NT2/D1 (cell line): ENCODE measurements around the gene FEZ2.
A peak's percentile ranks its signal among the peaks of the same experiment; 100 is the strongest.

Source experiments
- DNase-seq: peaks from one replicate; pipeline ENCODE4 v3.0.0-alpha.2; 2011; ENCODE audit warnings: low read depth, low spot score
- H3K27me3 ChIP-seq: 2 replicates; pipeline ENCODE4 v1.6.0; 2011; ENCODE audit warnings: mild to moderate bottlenecking; ENCODE audit not compliant: insufficient read length, insufficient read depth
- H3K36me3 ChIP-seq: 2 replicates; pipeline ENCODE4 v1.6.1; 2011; ENCODE audit warnings: mild to moderate bottlenecking, low read length, mixed read lengths; ENCODE audit not compliant: insufficient read depth, insufficient read length
- H3K4me1 ChIP-seq: 2 replicates; pipeline ENCODE4 v1.5.1; 2011; ENCODE audit not compliant: insufficient read depth, insufficient read length
- H3K4me3 ChIP-seq: 2 replicates; pipeline ENCODE4 v1.5.1; 2011; ENCODE audit warnings: low read depth; ENCODE audit not compliant: insufficient read length
- H3K9ac ChIP-seq: 2 replicates; pipeline ENCODE4 v1.6.0; 2011; ENCODE audit warnings: low read depth; ENCODE audit not compliant: insufficient read length
- H3K9me3 ChIP-seq: 2 replicates; pipeline ENCODE4 v1.5.1; 2011; ENCODE audit warnings: mild to moderate bottlenecking, low read length; ENCODE audit not compliant: insufficient read depth
- SUZ12 ChIP-seq: IDR thresholded peaks from 2 replicates; pipeline ENCODE4 v1.6.1; 2011; ENCODE audit not compliant: insufficient read length, insufficient read depth; ENCODE audit errors: extremely low read depth
- YY1 ChIP-seq: IDR thresholded peaks from 2 replicates; pipeline ENCODE4 v1.6.1; 2011; ENCODE audit not compliant: insufficient read length, insufficient read depth
- ZNF274 ChIP-seq: IDR thresholded peaks from 2 replicates; pipeline ENCODE4 v1.6.1; 2011; ENCODE audit warnings: mild to moderate bottlenecking, low read depth, low read length

The FEZ2 gene, protein sequence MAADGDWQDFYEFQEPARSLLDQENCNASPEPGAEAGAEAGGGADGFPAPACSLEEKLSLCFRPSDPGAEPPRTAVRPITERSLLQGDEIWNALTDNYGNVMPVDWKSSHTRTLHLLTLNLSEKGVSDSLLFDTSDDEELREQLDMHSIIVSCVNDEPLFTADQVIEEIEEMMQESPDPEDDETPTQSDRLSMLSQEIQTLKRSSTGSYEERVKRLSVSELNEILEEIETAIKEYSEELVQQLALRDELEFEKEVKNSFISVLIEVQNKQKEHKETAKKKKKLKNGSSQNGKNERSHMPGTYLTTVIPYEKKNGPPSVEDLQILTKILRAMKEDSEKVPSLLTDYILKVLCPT

DNA sequence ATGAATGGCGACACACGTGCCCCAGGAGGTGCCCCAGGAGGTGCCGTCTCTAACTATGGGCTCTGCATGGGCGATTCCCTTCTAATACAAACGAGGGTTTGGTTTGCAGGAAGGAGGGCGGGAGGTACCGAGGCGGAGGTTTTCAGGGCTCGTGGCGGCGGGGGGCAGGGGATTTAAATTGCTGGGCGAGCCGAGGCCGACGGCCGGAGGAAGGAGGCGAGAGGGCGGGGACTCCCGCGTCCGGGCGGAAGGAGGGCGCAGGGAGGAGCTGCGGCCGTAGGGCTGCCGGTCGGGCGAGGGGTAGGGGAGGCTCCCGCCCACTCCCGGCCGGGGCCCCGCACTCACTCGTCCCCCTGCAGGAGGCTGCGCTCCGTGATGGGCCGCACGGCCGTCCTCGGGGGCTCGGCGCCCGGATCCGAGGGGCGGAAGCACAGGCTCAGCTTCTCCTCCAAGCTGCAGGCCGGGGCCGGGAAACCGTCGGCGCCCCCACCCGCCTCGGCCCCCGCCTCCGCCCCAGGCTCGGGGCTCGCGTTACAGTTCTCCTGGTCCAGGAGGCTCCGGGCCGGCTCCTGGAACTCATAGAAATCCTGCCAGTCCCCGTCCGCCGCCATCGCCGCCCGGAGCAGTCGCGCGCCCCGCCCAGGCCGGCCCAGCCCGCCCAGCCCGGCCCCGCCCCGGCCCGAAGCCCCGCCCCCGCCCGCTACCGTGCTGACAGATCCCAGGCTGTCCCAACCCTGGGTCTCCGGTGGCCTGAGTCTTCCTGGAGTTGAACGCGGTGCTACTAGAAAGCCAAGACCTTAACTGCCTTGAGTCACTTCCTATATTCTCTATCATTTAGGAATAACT lies at the start of gene FEZ2:
Gene FEZ2, minus strand, starts transcription at position 637 of the 846 bp plus-strand sequence. Its CDS starts 26 bp downstream, at position 611.
- H3K36me3 ChIP-seq = peaks cover 15% of the 10 kb centered on the region
- peak; percentile 87 for DNase-seq
- H3K4me1 ChIP-seq = no peaks in the 10 kb centered on the region
- TF ChIP-seq ZNF274 (no peak), YY1 (no peak), SUZ12 (no peak)
- H3K27me3 ChIP-seq = no peaks in the 10 kb centered on the region
- H3K9me3 ChIP-seq = peaks cover 8% of the 10 kb centered on the region; the same call in 1 of the 2 replicates
- peak within 1 kb of the TSS; percentile 27 for H3K9ac ChIP-seq
- H3K4me3 ChIP-seq = peak within 1 kb of the TSS; percentile 41

DNA sequence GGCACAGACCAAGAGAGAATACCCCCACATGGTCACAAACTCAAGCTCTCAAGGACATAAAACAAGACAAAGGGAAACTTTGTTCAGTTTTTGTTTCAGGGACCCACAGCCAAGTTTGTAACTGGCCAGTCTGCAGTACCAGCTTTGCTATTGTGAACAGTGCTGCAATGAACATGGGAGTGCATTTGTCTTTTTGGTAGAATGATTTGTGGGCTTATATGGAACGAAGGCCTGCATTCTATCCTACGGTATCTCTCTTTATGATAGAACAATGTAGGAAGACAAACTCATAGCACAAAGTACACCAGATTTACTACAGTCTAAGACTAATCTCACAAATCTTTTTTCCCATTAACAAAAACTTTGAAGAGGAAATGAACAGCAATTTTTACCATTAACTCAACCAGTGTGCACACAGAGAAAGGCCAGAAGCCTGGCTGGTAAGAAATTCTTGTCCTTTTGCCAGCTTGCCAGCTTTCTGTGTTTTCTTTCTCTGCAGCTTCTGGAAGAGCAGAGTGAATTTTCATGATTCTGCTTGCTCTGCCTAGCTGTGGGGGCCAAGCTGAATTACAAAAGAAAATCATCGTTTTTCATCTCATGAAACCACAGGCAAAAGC lies 37.1 kb upstream of the FEZ2 start:
- no peak overlapping the region for H3K9ac ChIP-seq
- TF ChIP-seq SUZ12 (no peak), ZNF274 (no peak)
- H3K4me1 ChIP-seq = peaks cover 3% of the 10 kb centered on the region
- H3K9me3 ChIP-seq = peaks cover 20% of the 10 kb centered on the region
- H3K27me3 ChIP-seq = no peaks in the 10 kb centered on the region
- no peak for DNase-seq
- H3K4me3 ChIP-seq = no peak overlapping the region
- no peaks in the 10 kb centered on the region for H3K36me3 ChIP-seq

DNA sequence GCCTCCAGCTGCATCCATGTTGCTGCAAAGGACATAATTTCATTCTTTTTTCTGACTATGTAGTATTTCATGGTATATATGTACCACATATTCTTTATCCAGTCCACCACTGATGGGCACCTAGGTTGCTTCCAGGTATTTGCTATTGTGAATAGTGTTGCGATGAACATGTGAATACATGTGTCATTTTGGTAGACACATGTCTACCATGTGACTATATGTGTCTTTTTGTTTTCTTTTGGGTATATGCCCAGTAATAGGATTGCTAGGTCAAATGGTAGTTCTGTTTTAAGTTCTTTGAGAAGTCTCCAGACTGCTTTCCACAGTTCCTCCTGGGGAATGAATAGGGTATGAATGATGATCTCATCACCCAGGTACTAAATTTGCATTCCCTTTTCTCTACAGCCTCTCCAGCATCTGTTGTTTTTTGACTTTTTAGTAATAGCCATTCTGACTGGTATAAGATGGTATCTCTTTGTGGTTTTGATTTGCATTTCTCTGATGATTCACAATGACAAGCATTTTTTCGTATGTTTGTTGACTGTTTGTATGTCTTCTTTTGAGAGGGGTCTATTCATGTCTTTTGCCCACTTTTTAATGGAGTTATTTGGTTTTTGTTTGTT lies 35.6 kb upstream of the FEZ2 start:
- TF ChIP-seq SUZ12 (no peak), YY1 (no peak), ZNF274 (no peak)
- Histone ChIP-seq H3K9me3 (peaks cover 20% of the 10 kb centered on the region), H3K36me3 (no peaks in the 10 kb centered on the region), H3K9ac (no peak overlapping the region), H3K27me3 (no peaks in the 10 kb centered on the region), H3K4me3 (no peak overlapping the region), H3K4me1 (peaks cover 3% of the 10 kb centered on the region)
- no peak for DNase-seq

DNA sequence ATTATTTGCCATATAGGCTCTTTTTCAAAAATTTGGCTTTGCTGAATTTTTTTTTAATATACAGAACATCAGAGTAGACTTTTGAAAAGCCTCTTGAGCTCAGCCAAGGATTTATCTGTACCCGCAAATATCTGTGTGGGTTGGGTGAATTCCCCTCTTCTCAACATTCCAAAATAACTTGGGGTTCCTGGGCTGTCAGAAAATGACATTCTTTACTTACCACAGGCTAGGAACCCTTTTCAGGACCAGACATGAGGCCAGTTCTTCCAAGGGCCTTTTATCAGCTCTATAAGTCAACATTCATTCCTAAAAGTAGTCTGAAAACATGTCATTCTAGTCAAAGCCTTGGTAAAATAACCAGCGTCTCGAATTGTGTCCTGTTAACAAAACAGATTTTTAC lies 28.8 kb upstream of the FEZ2 start:
- no peak overlapping the region for H3K9ac ChIP-seq
- DNase-seq = no peak
- no peaks in the 10 kb centered on the region for H3K27me3 ChIP-seq
- peaks cover 31% of the 10 kb centered on the region for H3K9me3 ChIP-seq
- H3K4me1 ChIP-seq = peaks cover 3% of the 10 kb centered on the region
- no peak for TF ChIP-seq SUZ12
- TF ChIP-seq ZNF274 = no peak
- no peak for TF ChIP-seq YY1
- no peaks in the 10 kb centered on the region for H3K36me3 ChIP-seq
- H3K4me3 ChIP-seq = no peak overlapping the region

DNA sequence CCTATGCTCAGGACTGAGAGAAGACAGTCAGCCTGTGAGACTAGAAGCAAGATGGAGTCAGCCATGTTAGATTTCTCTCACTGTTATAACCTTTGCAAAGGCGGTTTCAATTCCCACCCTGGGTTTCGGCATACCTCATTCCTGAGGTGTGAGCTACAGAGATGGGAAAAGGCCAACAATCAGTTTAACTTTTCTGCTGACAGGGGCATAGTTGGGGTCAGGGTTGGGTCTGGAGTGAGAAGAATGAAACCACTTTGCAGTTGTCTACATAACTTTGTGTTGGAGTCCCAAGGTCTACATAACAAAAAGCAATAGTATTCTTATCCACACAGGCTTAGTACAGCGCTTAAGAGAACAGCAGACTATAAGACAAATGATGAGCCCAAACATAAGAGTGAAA lies 28.1 kb upstream of the FEZ2 start:
- DNase-seq = no peak
- no peaks in the 10 kb centered on the region for H3K27me3 ChIP-seq
- no peak overlapping the region for H3K4me3 ChIP-seq
- no peak overlapping the region for H3K9ac ChIP-seq
- peaks cover 24% of the 10 kb centered on the region for H3K9me3 ChIP-seq
- H3K4me1 ChIP-seq = peaks cover 3% of the 10 kb centered on the region
- no peaks in the 10 kb centered on the region for H3K36me3 ChIP-seq
- TF ChIP-seq SUZ12 (no peak), ZNF274 (no peak), YY1 (no peak)

DNA sequence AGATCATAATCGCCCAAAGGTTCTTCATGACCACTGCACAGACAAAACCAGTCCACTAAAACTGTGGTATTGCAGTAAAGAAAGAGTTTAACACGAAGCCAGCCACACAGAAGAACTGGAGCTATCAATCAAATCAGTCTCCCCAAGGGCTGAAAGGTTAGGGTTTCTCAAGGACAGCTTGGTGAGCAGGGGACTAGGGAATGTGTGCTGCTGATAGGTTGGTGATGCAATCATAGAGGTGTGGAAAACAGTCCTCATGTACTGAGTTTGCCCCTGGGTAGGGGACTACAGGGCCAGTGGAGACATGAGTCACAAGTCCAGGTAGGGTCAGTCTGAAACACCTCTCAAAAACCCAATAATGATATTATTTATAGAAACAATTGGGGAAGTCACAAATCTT lies 27.3 kb upstream of the FEZ2 start:
- no peak overlapping the region for H3K4me3 ChIP-seq
- H3K4me1 ChIP-seq = no peaks in the 10 kb centered on the region
- H3K27me3 ChIP-seq = no peaks in the 10 kb centered on the region
- peaks cover 17% of the 10 kb centered on the region for H3K9me3 ChIP-seq
- DNase-seq = no peak
- TF ChIP-seq YY1 = no peak
- no peak for TF ChIP-seq ZNF274
- TF ChIP-seq SUZ12 = no peak
- no peak overlapping the region for H3K9ac ChIP-seq
- no peaks in the 10 kb centered on the region for H3K36me3 ChIP-seq
